HEK293 (cell line): ENCODE data around the gene TNNT3.

Experiments used
- CTCF ChIA-PET: fragments of 350-600 bp; formaldehyde crosslinking; extraction: SDS; loops from one replicate; lab custom pipeline; 2021; ENCODE audit warnings: antibody characterized with exemption; lab: Yijun Ruan, JAX
- POLR2A ChIA-PET: fragments of 300-600 bp; formaldehyde crosslinking; extraction: SDS; loops from one replicate; lab custom pipeline; 2020; ENCODE audit warnings: antibody characterized with exemption, inconsistent platforms; lab: Yijun Ruan, JAX
- H3K27ac ChIP-seq: fragments of 200-500 bp; sonication (Bioruptor generic); 2 replicates; pipeline ENCODE4 v1.5.1; 2014; ENCODE audit warnings: low read depth, low read length, control low read depth, inconsistent platforms; ENCODE audit errors: extremely low read depth
- H3K36me3 ChIP-seq, 2 experiments: fragments of 200-500 bp in 1 of 2; sonication (Bioruptor generic) in 1 of 2; 1 replicate in 1 of 2; 2 replicates in 1 of 2; pipeline ENCODE4 v1.5.1; 2014 to 2017; ENCODE audit warnings: inconsistent platforms in 2 of 2, low read length in 2 of 2; ENCODE audit not compliant: control insufficient read depth in 2 of 2, insufficient read depth in 1 of 2
- H3K4me1 ChIP-seq: fragments of 200-500 bp; sonication (Bioruptor generic); 2 replicates; pipeline ENCODE4 v1.5.1; 2014; ENCODE audit warnings: mild to moderate bottlenecking, low read length, inconsistent platforms; ENCODE audit not compliant: control insufficient read depth, insufficient read depth
- H3K4me3 ChIP-seq: 2 replicates; pipeline ENCODE4 v1.5.1; 2011; ENCODE audit warnings: low read depth, mild to moderate bottlenecking, control low read depth, low read length, moderate library complexity
- H3K9me3 ChIP-seq: fragments of 200-500 bp; sonication (Bioruptor generic); 2 replicates; pipeline ENCODE4 v1.5.1; 2014; ENCODE audit warnings: low read depth, low read length, inconsistent platforms; ENCODE audit not compliant: control insufficient read depth, insufficient read depth
- EGR2 ChIP-seq: fragments of 450-650 bp; formaldehyde crosslinking; IDR thresholded peaks from 2 replicates; pipeline ENCODE4 v1.5.1; 2016; ENCODE audit warnings: low read depth, missing biosample characterization, missing genetic modification characterization
- GLIS1 ChIP-seq: fragments of 450-650 bp; formaldehyde crosslinking; IDR thresholded peaks from 2 replicates; pipeline ENCODE4 v1.5.1; 2016; ENCODE audit warnings: missing biosample characterization, missing genetic modification characterization
- GLIS2 ChIP-seq: fragments of 450-650 bp; formaldehyde crosslinking; IDR thresholded peaks from 2 replicates; pipeline ENCODE4 v1.5.1; 2016; ENCODE audit warnings: missing biosample characterization, missing genetic modification characterization
- HOXD13 ChIP-seq: sonication (generic); formaldehyde crosslinking; IDR thresholded peaks from 2 replicates; pipeline ENCODE4 v1.8.0; 2022; ENCODE audit warnings: missing genetic modification reagents, borderline replicate concordance
- PBX3 ChIP-seq: sonication (generic); formaldehyde crosslinking; IDR thresholded peaks from 2 replicates; pipeline ENCODE4 v1.8.1; 2022; ENCODE audit warnings: mild to moderate bottlenecking, moderate library complexity, missing genetic modification reagents
- RBAK ChIP-seq: fragments of 450-650 bp; formaldehyde crosslinking; IDR thresholded peaks from 2 replicates; pipeline ENCODE4 v1.5.1; 2016; ENCODE audit warnings: missing biosample characterization, missing genetic modification characterization
- TRIM28 ChIP-seq: IDR thresholded peaks from 2 replicates; pipeline ENCODE4 v1.6.1; 2011; ENCODE audit warnings: low read length, control low read depth, borderline replicate concordance
- WT1 ChIP-seq: fragments of 450-650 bp; formaldehyde crosslinking; IDR thresholded peaks from 2 replicates; pipeline ENCODE4 v1.5.1; 2016; ENCODE audit warnings: missing biosample characterization, missing genetic modification characterization
- ZNF133 ChIP-seq: fragments of 450-650 bp; formaldehyde crosslinking; IDR thresholded peaks from 2 replicates; pipeline ENCODE4 v1.5.1; 2016; ENCODE audit warnings: missing biosample characterization, missing genetic modification characterization
- ZNF138 ChIP-seq: fragments of 450-650 bp; formaldehyde crosslinking; IDR thresholded peaks from 2 replicates; pipeline ENCODE4 v1.5.1; 2016; ENCODE audit warnings: missing biosample characterization, missing genetic modification characterization, borderline replicate concordance
- ZNF223 ChIP-seq: fragments of 450-650 bp; formaldehyde crosslinking; IDR thresholded peaks from 2 replicates; pipeline ENCODE4 v1.5.1; 2016; ENCODE audit warnings: missing biosample characterization, missing genetic modification characterization
- ZNF24 ChIP-seq: fragments of 450-650 bp; formaldehyde crosslinking; IDR thresholded peaks from 2 replicates; pipeline ENCODE4 v1.5.1; 2016; ENCODE audit warnings: missing biosample characterization, missing genetic modification characterization
- ZNF248 ChIP-seq: fragments of 450-650 bp; formaldehyde crosslinking; IDR thresholded peaks from 2 replicates; pipeline ENCODE4 v1.5.1; 2017; ENCODE audit warnings: missing biosample characterization, missing genetic modification characterization
- ZNF350 ChIP-seq: fragments of 450-650 bp; formaldehyde crosslinking; IDR thresholded peaks from 2 replicates; pipeline ENCODE4 v1.5.0; 2017; ENCODE audit warnings: missing biosample characterization, mild to moderate bottlenecking, missing genetic modification characterization
- ZNF362 ChIP-seq: fragments of 450-650 bp; formaldehyde crosslinking; IDR thresholded peaks from 2 replicates; pipeline ENCODE4 v1.5.1; 2016; ENCODE audit warnings: missing biosample characterization, missing genetic modification characterization
- ZNF366 ChIP-seq: fragments of 450-650 bp; formaldehyde crosslinking; conservative IDR thresholded peaks from 2 replicates; pipeline ENCODE4 v1.5.1; 2016; ENCODE audit warnings: missing biosample characterization, missing genetic modification characterization
- ZNF514 ChIP-seq: fragments of 450-650 bp; formaldehyde crosslinking; IDR thresholded peaks from 2 replicates; pipeline ENCODE4 v1.5.1; 2016; ENCODE audit warnings: missing biosample characterization, missing genetic modification characterization
- ZNF529 ChIP-seq: fragments of 450-650 bp; formaldehyde crosslinking; IDR thresholded peaks from 2 replicates; pipeline ENCODE4 v1.5.1; 2017; ENCODE audit warnings: missing genetic modification characterization, missing biosample characterization; ENCODE audit not compliant: insufficient replicate concordance
- ZNF530 ChIP-seq: fragments of 450-650 bp; formaldehyde crosslinking; IDR thresholded peaks from 2 replicates; pipeline ENCODE4 v1.5.1; 2016; ENCODE audit warnings: low read depth, missing biosample characterization, missing genetic modification characterization
- ZNF560 ChIP-seq: fragments of 450-650 bp; formaldehyde crosslinking; IDR thresholded peaks from 2 replicates; pipeline ENCODE4 v1.5.1; 2017; ENCODE audit warnings: missing biosample characterization, missing genetic modification characterization, borderline replicate concordance
- ZNF571 ChIP-seq: fragments of 450-650 bp; formaldehyde crosslinking; IDR thresholded peaks from 2 replicates; pipeline ENCODE4 v1.5.0; 2017; ENCODE audit warnings: missing biosample characterization, missing genetic modification characterization
- ZNF610 ChIP-seq: fragments of 450-650 bp; formaldehyde crosslinking; IDR thresholded peaks from 2 replicates; pipeline ENCODE4 v1.5.1; 2016; ENCODE audit warnings: missing biosample characterization, missing genetic modification characterization, borderline replicate concordance
- ZSCAN23 ChIP-seq: fragments of 450-650 bp; formaldehyde crosslinking; IDR thresholded peaks from 2 replicates; pipeline ENCODE4 v1.5.1; 2016; ENCODE audit warnings: missing biosample characterization, missing genetic modification characterization
- ZSCAN4 ChIP-seq: fragments of 450-650 bp; formaldehyde crosslinking; IDR thresholded peaks from 2 replicates; pipeline ENCODE4 v1.5.1; 2017; ENCODE audit warnings: missing biosample characterization, missing genetic modification characterization
- TF ChIP-seq, protein P1 (sequence below): fragments of 450-650 bp; formaldehyde crosslinking; IDR thresholded peaks from 2 replicates; pipeline ENCODE4 v1.5.1; 2016; ENCODE audit warnings: missing biosample characterization, missing genetic modification characterization, low read depth
- TF ChIP-seq, protein P2 (sequence below): fragments of 450-650 bp; formaldehyde crosslinking; IDR thresholded peaks from 2 replicates; pipeline ENCODE4 v1.5.1; 2016; ENCODE audit warnings: missing biosample characterization, missing genetic modification characterization
- TF ChIP-seq, protein P3 (sequence below): IDR thresholded peaks from 2 replicates; pipeline ENCODE4 v1.6.1; 2011; ENCODE audit warnings: mild to moderate bottlenecking, low read depth, low read length, borderline replicate concordance

TNNT3 gene

DNA sequence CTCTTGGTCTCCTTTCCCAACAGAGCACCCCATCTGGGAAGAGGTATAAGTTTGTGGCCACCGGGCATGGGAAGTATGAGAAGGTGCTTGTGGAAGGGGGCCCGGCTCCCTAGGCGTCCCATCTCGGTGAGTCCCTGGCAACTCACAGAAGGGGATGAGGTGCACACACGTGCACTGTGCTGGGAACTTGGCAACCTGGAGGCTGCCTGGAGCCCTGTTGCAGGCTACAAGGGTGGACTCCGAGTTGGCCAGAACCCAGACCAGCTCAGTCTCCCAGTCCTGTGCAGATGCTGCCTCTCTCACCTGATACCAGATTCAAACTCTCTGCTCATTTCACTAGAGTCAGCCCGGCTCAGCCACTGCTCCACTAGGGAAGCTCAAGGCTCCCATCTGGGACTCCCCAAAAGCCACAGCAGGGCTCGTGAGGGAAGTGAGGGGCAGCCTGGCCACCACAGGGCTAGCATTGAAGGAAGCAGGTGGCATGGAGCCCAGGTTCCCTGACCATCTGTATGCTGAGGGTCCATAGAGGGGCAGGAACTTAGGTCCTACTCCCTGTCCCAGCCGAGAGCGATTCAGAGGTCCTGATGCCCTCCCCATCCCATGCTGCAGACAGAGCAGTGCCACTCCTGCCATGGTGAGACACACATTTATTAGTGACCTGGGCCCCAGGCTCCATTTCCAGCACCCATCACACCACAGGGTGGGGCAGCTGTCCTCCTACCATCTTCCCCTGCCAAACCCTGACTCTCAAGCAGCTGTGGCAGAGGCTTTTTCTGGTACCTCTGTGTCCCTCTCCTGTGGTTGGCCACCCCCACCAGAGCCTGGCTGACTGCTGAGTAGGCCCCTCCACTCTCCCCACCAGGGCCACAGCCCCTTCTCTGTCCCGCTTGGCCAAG is 31.8 kb upstream of the TNNT3 start:
- no peaks in the 10 kb centered on the region for H3K9me3 ChIP-seq
- no peaks in the 10 kb centered on the region for H3K4me1 ChIP-seq
- POLR2A ChIA-PET = no interaction called here
- TF ChIP-seq ZNF24 (tag by site-specific recombination) (no peak), GLIS1 (tag by site-specific recombination) (no peak), ZNF133 (tag by site-specific recombination) (no peak), PBX3 (CRISPR knock-in tag) (no peak), ZSCAN23 (tag by site-specific recombination) (no peak), WT1 (no peak)
- no peak overlapping the region for H3K4me3 ChIP-seq
- no peak overlapping the region for H3K27ac ChIP-seq
- CTCF ChIA-PET = interaction anchor here (0.9 kb wide), 1 partner anchor 149 kb away, joined by 3 read pairs; no protein-coding TSS in a partner anchor
- no peaks in the 10 kb centered on the region for H3K36me3 ChIP-seq

DNA sequence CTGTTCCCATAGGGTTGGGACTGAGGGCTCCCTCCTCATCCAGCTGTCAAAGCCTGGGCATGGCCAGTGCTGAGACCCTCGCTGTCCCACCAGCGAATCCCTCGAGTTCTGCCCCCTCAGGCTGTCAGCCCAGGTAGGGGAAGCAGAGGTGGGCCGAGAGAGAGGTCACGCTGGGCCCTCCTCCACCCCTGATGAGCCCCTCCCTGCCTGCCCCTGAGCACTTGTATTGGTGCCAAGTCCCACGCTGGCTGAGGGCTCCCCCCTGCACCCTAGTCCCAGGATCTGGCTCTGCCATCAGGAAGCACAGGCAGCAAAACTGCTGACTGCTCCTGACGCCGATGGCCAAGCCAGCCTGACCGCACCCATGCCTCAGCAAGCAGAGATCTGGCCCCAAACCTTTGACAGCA is 31.2 kb upstream of the TNNT3 start:
- POLR2A ChIA-PET = no interaction called here
- CTCF ChIA-PET = interaction anchor here (0.6 kb wide), 1 partner anchor 44 kb away, joined by 3 read pairs; no protein-coding TSS in a partner anchor
- Histone ChIP-seq H3K4me1 (no peaks in the 10 kb centered on the region), H3K27ac (no peak overlapping the region), H3K4me3 (no peak overlapping the region), H3K36me3 (no peaks in the 10 kb centered on the region), H3K9me3 (no peaks in the 10 kb centered on the region)
- TF ChIP-seq ZNF571 = no peak
- no peak for TF ChIP-seq ZNF366 (tag by site-specific recombination)
- TF ChIP-seq, protein P1, sequence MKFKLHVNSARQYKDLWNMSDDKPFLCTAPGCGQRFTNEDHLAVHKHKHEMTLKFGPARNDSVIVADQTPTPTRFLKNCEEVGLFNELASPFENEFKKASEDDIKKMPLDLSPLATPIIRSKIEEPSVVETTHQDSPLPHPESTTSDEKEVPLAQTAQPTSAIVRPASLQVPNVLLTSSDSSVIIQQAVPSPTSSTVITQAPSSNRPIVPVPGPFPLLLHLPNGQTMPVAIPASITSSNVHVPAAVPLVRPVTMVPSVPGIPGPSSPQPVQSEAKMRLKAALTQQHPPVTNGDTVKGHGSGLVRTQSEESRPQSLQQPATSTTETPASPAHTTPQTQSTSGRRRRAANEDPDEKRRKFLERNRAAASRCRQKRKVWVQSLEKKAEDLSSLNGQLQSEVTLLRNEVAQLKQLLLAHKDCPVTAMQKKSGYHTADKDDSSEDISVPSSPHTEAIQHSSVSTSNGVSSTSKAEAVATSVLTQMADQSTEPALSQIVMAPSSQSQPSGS (tag by site-specific recombination) = no peak
- no peak for TF ChIP-seq ZNF529
- no peak for TF ChIP-seq ZNF248
- TF ChIP-seq ZNF530 = no peak
- no peak for TF ChIP-seq TRIM28
- TF ChIP-seq GLIS2 = no peak
- TF ChIP-seq ZSCAN4 = no peak
- no peak for TF ChIP-seq ZNF138 (tag by site-specific recombination)
- TF ChIP-seq ZNF133 (tag by site-specific recombination) = no peak
- TF ChIP-seq ZNF223 = no peak
- TF ChIP-seq ZNF610 (tag by site-specific recombination) = no peak

DNA sequence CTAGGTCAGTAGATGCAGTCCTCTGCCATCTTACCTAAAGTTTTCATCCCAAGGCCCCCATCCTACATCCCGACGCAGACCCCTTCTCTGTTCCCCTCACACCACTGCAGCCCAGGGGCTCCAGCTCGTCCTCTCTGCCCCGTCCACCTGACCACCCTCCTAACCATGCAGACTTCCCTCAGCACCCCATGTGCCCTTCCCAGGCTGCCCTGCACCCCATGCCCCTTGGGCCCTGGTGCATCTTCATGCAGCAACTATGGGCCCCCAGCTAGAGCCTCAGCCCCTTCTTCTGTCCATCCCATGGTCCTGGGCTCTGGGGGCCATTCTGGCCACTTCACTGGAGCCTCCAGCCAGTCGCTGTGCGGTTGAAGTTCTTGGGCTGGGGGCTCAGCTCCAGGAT is 30.7 kb upstream of the TNNT3 start:
- ChIA-PET POLR2A (no interaction called here), CTCF (interaction anchor here (0.6 kb wide), 1 partner anchor 44 kb away, joined by 3 read pairs; no protein-coding TSS in a partner anchor)
- Histone ChIP-seq H3K4me1 (no peaks in the 10 kb centered on the region), H3K36me3 (no peaks in the 10 kb centered on the region), H3K4me3 (no peak overlapping the region), H3K9me3 (no peaks in the 10 kb centered on the region), H3K27ac (no peak overlapping the region)
- TF ChIP-seq, protein P2, sequence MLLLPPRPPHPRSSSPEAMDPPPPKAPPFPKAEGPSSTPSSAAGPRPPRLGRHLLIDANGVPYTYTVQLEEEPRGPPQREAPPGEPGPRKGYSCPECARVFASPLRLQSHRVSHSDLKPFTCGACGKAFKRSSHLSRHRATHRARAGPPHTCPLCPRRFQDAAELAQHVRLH = no peak
- TF ChIP-seq ZNF366 (tag by site-specific recombination) (no peak), ZNF362 (tag by site-specific recombination) (no peak), ZNF350 (tag by site-specific recombination) (no peak), EGR2 (tag by site-specific recombination) (no peak), RBAK (no peak), HOXD13 (no peak), ZNF514 (tag by site-specific recombination) (no peak), ZNF560 (no peak)
- TF ChIP-seq, protein P3, sequence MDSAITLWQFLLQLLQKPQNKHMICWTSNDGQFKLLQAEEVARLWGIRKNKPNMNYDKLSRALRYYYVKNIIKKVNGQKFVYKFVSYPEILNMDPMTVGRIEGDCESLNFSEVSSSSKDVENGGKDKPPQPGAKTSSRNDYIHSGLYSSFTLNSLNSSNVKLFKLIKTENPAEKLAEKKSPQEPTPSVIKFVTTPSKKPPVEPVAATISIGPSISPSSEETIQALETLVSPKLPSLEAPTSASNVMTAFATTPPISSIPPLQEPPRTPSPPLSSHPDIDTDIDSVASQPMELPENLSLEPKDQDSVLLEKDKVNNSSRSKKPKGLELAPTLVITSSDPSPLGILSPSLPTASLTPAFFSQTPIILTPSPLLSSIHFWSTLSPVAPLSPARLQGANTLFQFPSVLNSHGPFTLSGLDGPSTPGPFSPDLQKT = no peak
